Endothelial cell (in vitro differentiated cells): ENCODE data around the gene TTC23. TPM values are rescaled to one million over a fixed set of nuclear protein-coding genes. Genes with fewer than 3 reads are reported as not detected.

ENCODE experiments used
- DNase-seq: peaks from one replicate; pipeline ENCODE4 v3.0.0; 2021; ENCODE audit warnings: low spot score
- H3K27ac Mint-ChIP-seq: one replicate; pipeline ENCODE4 v1.8.0; 2021; ENCODE audit warnings: mixed read lengths, inconsistent platforms; ENCODE audit not compliant: unreplicated experiment
- H3K27me3 Mint-ChIP-seq: one replicate; pipeline ENCODE4 v1.8.0; 2021; ENCODE audit warnings: mild to moderate bottlenecking, moderate library complexity, mixed read lengths, inconsistent platforms; ENCODE audit not compliant: unreplicated experiment
- H3K36me3 Mint-ChIP-seq: one replicate; pipeline ENCODE4 v1.8.0; 2021; ENCODE audit warnings: mild to moderate bottlenecking, low read depth, mixed read lengths, inconsistent platforms; ENCODE audit not compliant: unreplicated experiment
- H3K4me1 Mint-ChIP-seq: one replicate; pipeline ENCODE4 v1.8.0; 2021; ENCODE audit warnings: mild to moderate bottlenecking, mixed read lengths, inconsistent platforms; ENCODE audit not compliant: unreplicated experiment
- H3K4me3 Mint-ChIP-seq: one replicate; pipeline ENCODE4 v1.8.0; 2021; ENCODE audit warnings: mild to moderate bottlenecking, mixed read lengths, inconsistent platforms; ENCODE audit not compliant: unreplicated experiment
- H3K9me3 Mint-ChIP-seq: one replicate; pipeline ENCODE4 v1.8.0; 2021; ENCODE audit warnings: mixed read lengths, inconsistent platforms; ENCODE audit not compliant: unreplicated experiment
- CTCF ChIP-seq: fragments of 200-600 bp; sonication (generic); IDR thresholded peaks from one replicate; pipeline ENCODE4 v1.5.0; 2021; ENCODE audit warnings: antibody characterized with exemption; ENCODE audit not compliant: unreplicated experiment
- total RNA-seq: library from RNA; stranded (reverse); fragmentation: NEBNext Ultra II Directional; extraction: Animal tissue kit (Norgen Biotek cat#: 25700); gene quantifications from one replicate; pipeline ENCODE4 v1.2.1, GENCODE V29; 2021; ENCODE audit not compliant: unreplicated experiment

TTC23 gene
- total RNA-seq, 1 donor from 2014 or later: 24.3 TPM

GRCh38 chr15:99232740-99233139 lies 16.6 kb downstream of the TTC23 start:
- Mint-ChIP-seq H3K36me3 (peaks cover 11% of the 10 kb centered on the region), H3K4me3 (no peak overlapping the region), H3K27me3 (no peaks in the 10 kb centered on the region), H3K9me3 (no peaks in the 10 kb centered on the region), H3K27ac (no peak overlapping the region), H3K4me1 (no peaks in the 10 kb centered on the region)
- no peak for TF ChIP-seq CTCF
- no peak for DNase-seq

- peaks cover 16% of the 10 kb centered on the region for H3K36me3 Mint-ChIP-seq
- H3K4me1 Mint-ChIP-seq: no peaks in the 10 kb centered on the region
- no peak for DNase-seq
- H3K27ac Mint-ChIP-seq: no peak overlapping the region
- no peak overlapping the region for H3K4me3 Mint-ChIP-seq
- no peaks in the 10 kb centered on the region for H3K27me3 Mint-ChIP-seq
- TF ChIP-seq CTCF: no peak
- no peaks in the 10 kb centered on the region for H3K9me3 Mint-ChIP-seq
Measured at GRCh38 chr15:99230867-99231266, 18.5 kb downstream of the TTC23 start.

GRCh38 chr15:99228120-99228770 lies 21.1 kb downstream of the TTC23 start:
- no peak for TF ChIP-seq CTCF
- Mint-ChIP-seq H3K4me1 (no peaks in the 10 kb centered on the region), H3K27ac (no peak overlapping the region), H3K27me3 (no peaks in the 10 kb centered on the region), H3K4me3 (no peak overlapping the region), H3K36me3 (peaks cover 18% of the 10 kb centered on the region), H3K9me3 (no peaks in the 10 kb centered on the region)
- DNase-seq: no peak

- TF ChIP-seq CTCF: no peak
- H3K27ac Mint-ChIP-seq: no peak overlapping the region
Measured at GRCh38 chr15:99226802-99227201, 22.6 kb downstream of the TTC23 start.

GRCh38 chr15:99224372-99225214 lies 24.8 kb downstream of the TTC23 start:
- Mint-ChIP-seq H3K36me3 (peaks cover 23% of the 10 kb centered on the region), H3K27me3 (no peaks in the 10 kb centered on the region), H3K9me3 (no peaks in the 10 kb centered on the region), H3K4me1 (no peaks in the 10 kb centered on the region), H3K27ac (no peak overlapping the region), H3K4me3 (no peak overlapping the region)
- DNase-seq: no peak
- TF ChIP-seq CTCF: no peak

More at GRCh38 chr15:99226802-99227201, 22.6 kb downstream of the TTC23 start:
- Mint-ChIP-seq H3K9me3 (no peaks in the 10 kb centered on the region), H3K27me3 (no peaks in the 10 kb centered on the region), H3K4me3 (no peak overlapping the region), H3K4me1 (no peaks in the 10 kb centered on the region), H3K36me3 (peaks cover 13% of the 10 kb centered on the region)
- DNase-seq: no peak
